ENCODE results near the gene ZNF593.

GRCh38 chr1:26126321-26127084 lies 43.2 kb upstream of the ZNF593 start:
- TF ChIP-seq CTCF (CRISPR knock-in tag; IDR thresholded peaks at IDR 0.05) (no peak), RAD51 (IDR thresholded peaks at IDR 0.05; ENCODE audit: borderline replicate concordance) (no peak), CHD4 (IDR thresholded peaks at IDR 0.05; ENCODE audit: borderline replicate concordance, low read length) (no peak)
- TF ChIP-seq, protein P1, sequence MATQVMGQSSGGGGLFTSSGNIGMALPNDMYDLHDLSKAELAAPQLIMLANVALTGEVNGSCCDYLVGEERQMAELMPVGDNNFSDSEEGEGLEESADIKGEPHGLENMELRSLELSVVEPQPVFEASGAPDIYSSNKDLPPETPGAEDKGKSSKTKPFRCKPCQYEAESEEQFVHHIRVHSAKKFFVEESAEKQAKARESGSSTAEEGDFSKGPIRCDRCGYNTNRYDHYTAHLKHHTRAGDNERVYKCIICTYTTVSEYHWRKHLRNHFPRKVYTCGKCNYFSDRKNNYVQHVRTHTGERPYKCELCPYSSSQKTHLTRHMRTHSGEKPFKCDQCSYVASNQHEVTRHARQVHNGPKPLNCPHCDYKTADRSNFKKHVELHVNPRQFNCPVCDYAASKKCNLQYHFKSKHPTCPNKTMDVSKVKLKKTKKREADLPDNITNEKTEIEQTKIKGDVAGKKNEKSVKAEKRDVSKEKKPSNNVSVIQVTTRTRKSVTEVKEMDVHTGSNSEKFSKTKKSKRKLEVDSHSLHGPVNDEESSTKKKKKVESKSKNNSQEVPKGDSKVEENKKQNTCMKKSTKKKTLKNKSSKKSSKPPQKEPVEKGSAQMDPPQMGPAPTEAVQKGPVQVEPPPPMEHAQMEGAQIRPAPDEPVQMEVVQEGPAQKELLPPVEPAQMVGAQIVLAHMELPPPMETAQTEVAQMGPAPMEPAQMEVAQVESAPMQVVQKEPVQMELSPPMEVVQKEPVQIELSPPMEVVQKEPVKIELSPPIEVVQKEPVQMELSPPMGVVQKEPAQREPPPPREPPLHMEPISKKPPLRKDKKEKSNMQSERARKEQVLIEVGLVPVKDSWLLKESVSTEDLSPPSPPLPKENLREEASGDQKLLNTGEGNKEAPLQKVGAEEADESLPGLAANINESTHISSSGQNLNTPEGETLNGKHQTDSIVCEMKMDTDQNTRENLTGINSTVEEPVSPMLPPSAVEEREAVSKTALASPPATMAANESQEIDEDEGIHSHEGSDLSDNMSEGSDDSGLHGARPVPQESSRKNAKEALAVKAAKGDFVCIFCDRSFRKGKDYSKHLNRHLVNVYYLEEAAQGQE (IDR thresholded peaks at IDR 0.05; ENCODE audit: borderline replicate concordance in 1 of 2, low read depth in 1 of 2, low read length in 2 of 2): no peak
